DOHH2 (cell line): ENCODE results near the gene GSTA1.

ENCODE experiments used
- CTCF ChIP-seq: fragments of 200-600 bp; sonication (generic); IDR thresholded peaks from one replicate; pipeline ENCODE4 v1.5.1; 2014; ENCODE audit warnings: antibody characterized with exemption, mild to moderate bottlenecking, low read depth, low read length; ENCODE audit not compliant: poor library complexity, severe bottlenecking
- EZH2phosphoT487 ChIP-seq: fragments of 200-600 bp; sonication (generic); IDR thresholded peaks from 2 replicates; pipeline ENCODE4 v1.6.1; 2017; ENCODE audit warnings: borderline replicate concordance, mild to moderate bottlenecking, antibody characterized with exemption, low read length, moderate library complexity, mixed read lengths

- TF ChIP-seq CTCF (no peak), EZH2phosphoT487 (no peak)
Measured at GRCh38 chr6:52790861-52791260, 12.8 kb downstream of the GSTA1 start.
